AG09319 (cell line): ENCODE results near the gene GSTT2B.
"Not testable (repeated sequence)": the region's sequence is repeated elsewhere in the genome, so short reads cannot be mapped to it uniquely, and the experiment has no call there.

Experiments used
- DNase-seq: peaks from one replicate; pipeline ENCODE4 v3.0.0-alpha.2; 2010; ENCODE audit warnings: low read depth; ENCODE audit errors: extremely low read depth
- CTCF ChIP-seq: IDR thresholded peaks from 2 replicates; pipeline ENCODE4 v1.5.1; 2011; ENCODE audit warnings: low read depth, mild to moderate bottlenecking, inconsistent platforms, low read length, moderate library complexity

Gene GSTT2B

GRCh38 chr22:23969071-23969470 is 8.1 kb upstream of the GSTT2B start:
- no peak for DNase-seq
- no peak for TF ChIP-seq CTCF

- not testable (repeated sequence) for DNase-seq
Observed at GRCh38 chr22:23966568-23966967, 5.6 kb upstream of the GSTT2B start, which contains the start of gene DDTL. Gene DDTL (plus strand): TSS chr22:23966888. CDS start chr22:23966915, 27 bp downstream.

GRCh38 chr22:23966094-23966493 is 5.1 kb upstream of the GSTT2B start:
- not testable (repeated sequence) for DNase-seq

- TF ChIP-seq CTCF = peak; percentile 80
- peak; percentile 28 for DNase-seq
Observed at GRCh38 chr22:23956301-23956900, 4.6 kb downstream of the GSTT2B start.

GRCh38 chr22:23955886-23956285 is 5.1 kb downstream of the GSTT2B start:
- not testable (repeated sequence) for DNase-seq

GRCh38 chr22:23954991-23955305 is 6.0 kb downstream of the GSTT2B start:
- DNase-seq = not testable (repeated sequence)

- DNase-seq = not testable (repeated sequence)
Observed at GRCh38 chr22:23954193-23954990, 6.6 kb downstream of the GSTT2B start.

GRCh38 chr22:23953485-23953884 is 7.5 kb downstream of the GSTT2B start:
- not testable (repeated sequence) for DNase-seq

- DNase-seq = not testable (repeated sequence)
Observed at GRCh38 chr22:23952794-23953405, 8.1 kb downstream of the GSTT2B start.

- DNase-seq = not testable (repeated sequence)
Observed at GRCh38 chr22:23951383-23951782, 9.6 kb downstream of the GSTT2B start.

GRCh38 chr22:23949764-23950163 is 11.2 kb downstream of the GSTT2B start:
- DNase-seq = not testable (repeated sequence)

GRCh38 chr22:23947391-23947790 is 13.6 kb downstream of the GSTT2B start:
- DNase-seq = not testable (repeated sequence)

GRCh38 chr22:23940166-23940565 is 20.8 kb downstream of the GSTT2B start:
- DNase-seq = not testable (repeated sequence)
